Esophagus muscularis mucosa (tissue), 3 donors: ENCODE results near the gene TMEM45A.

ENCODE experiments used
- CTCF ChIP-seq, 3 experiments: fragments of 200-600 bp in 2 of 3; fragments of 450-650 bp in 1 of 3; sonication (generic) in 2 of 3; IDR thresholded peaks; one replicate each; pipeline ENCODE4 v1.5.1; 2017 to 2019; ENCODE audit warnings: antibody characterized with exemption in 3 of 3, mild to moderate bottlenecking in 2 of 3, moderate library complexity in 1 of 3
- POLR2A ChIP-seq: fragments of 450-650 bp; IDR thresholded peaks from one replicate; pipeline ENCODE4 v1.6.1; 2017; ENCODE audit warnings: antibody characterized with exemption, moderate library complexity, mild to moderate bottlenecking, low read depth

DNA sequence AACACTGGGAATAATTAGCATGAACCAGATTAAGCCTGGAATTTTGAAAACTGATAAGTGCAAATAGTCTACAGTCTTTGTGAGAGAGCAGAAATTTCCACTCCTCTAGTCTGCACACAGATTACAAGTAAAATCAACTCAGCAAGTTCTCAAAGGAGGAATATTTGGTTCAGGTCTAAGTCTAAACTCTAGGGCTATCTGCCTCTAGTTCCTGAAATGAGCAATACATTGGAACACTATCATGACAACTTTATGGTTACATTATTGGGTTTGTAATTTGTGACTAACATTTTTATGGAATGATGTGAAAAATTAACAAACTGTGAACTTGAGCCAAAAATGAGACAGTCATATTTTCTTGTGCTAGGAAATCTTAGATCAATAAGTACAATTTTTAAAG lies 86.2 kb downstream of the TMEM45A start:
- no peak for TF ChIP-seq CTCF (IDR thresholded peaks at IDR 0.05)
- no peak for TF ChIP-seq POLR2A
